Measurements from ENCODE around the gene ZNF445.

- no peak for TF ChIP-seq CTCF (IDR thresholded peaks at IDR 0.05; ENCODE audit: insufficient read depth, low read length, poor library complexity, severe bottlenecking)
- no peak for TF ChIP-seq EZH2phosphoT487 (conservative IDR thresholded peaks at IDR 0.05; ENCODE audit: low read length)
Observed at GRCh38 chr3:44477312-44478030, at the start of gene ZNF445.
